Measurements from ENCODE around the gene CHL1. TPM values are rescaled to one million over a fixed set of nuclear protein-coding genes. Genes with fewer than 3 reads are reported as not detected.

The CHL1 gene
- total and polyA plus RNA-seq, 7 donors: 0.43 to 1.9 (median 0.67) TPM

DNA sequence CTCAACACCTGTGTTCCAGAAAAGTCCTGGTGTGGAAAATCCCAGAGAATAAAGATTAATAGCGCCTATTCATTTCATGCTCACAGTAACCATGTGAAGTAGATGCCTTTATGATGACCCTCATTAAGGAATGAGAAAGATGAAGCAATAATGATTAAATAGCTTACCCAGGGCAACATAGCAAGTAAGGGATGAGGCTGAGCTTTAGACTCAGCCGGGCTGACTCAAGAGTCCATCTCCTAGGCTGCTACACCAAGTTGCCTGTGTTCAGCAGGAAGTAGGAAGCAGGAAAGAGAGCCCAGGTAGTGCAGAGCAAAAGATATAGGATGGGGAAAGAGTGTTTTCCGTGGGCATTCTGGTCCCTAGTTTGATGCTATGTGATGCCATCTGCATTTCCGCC, 256.5 kb downstream of the CHL1 start:
- ATAC-seq: no peak
- no peaks in the 10 kb centered on the region for H3K4me1 ChIP-seq
- TF ChIP-seq, protein P1, sequence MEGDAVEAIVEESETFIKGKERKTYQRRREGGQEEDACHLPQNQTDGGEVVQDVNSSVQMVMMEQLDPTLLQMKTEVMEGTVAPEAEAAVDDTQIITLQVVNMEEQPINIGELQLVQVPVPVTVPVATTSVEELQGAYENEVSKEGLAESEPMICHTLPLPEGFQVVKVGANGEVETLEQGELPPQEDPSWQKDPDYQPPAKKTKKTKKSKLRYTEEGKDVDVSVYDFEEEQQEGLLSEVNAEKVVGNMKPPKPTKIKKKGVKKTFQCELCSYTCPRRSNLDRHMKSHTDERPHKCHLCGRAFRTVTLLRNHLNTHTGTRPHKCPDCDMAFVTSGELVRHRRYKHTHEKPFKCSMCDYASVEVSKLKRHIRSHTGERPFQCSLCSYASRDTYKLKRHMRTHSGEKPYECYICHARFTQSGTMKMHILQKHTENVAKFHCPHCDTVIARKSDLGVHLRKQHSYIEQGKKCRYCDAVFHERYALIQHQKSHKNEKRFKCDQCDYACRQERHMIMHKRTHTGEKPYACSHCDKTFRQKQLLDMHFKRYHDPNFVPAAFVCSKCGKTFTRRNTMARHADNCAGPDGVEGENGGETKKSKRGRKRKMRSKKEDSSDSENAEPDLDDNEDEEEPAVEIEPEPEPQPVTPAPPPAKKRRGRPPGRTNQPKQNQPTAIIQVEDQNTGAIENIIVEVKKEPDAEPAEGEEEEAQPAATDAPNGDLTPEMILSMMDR (IDR thresholded peaks at IDR 0.05): no peak
- H3K9me3 ChIP-seq: no peaks in the 10 kb centered on the region
- WGBS, 3 donors: 90 to 91% (median 90%) methylated on average over 4 of the region's 4 CpGs
- intact Hi-C loops (cut with DNase I): no loop called here
- H3K27me3 ChIP-seq (ENCODE audit: insufficient read depth in 3 of 3, low read length in 2 of 3): no peaks in the 10 kb centered on the region
- H3K4me3 ChIP-seq: no peak overlapping the region
- H3K36me3 ChIP-seq (ENCODE audit: insufficient read depth in 1 of 2, low read depth in 1 of 2): no peaks in the 10 kb centered on the region
- no peak overlapping the region for H3K27ac ChIP-seq
- no peak for DNase-seq

DNA sequence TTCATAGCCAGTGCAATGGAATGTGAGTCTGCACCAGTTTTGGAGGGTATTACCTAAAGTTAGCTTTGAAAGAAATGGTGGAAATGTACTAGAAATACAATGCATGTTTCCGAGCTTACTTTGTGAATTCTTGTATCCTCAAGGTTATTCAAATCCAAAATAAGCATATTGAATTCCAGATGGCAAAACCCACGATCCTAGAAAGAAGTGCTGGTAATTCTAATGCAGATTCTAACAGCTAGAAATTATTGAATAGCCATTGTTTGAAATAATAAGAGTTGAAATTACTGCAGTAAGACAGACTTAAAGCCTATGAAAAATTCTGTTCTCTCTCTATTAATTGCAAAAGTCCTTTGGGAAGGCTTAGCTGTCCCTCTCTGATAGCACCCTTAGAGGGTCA, 258.4 kb downstream of the CHL1 start:
- WGBS, 3 donors: 46 to 48% (median 47%) methylated on average over 2 of the region's 2 CpGs
- ATAC-seq: no peak
- no peak for DNase-seq
- intact Hi-C loops (cut with DNase I): no loop called here
- H3K4me3 ChIP-seq: no peak overlapping the region
- H3K27ac ChIP-seq: no peak overlapping the region
- no peaks in the 10 kb centered on the region for H3K36me3 ChIP-seq (ENCODE audit: insufficient read depth in 1 of 2, low read depth in 1 of 2)
- H3K27me3 ChIP-seq (ENCODE audit: insufficient read depth in 3 of 3, low read length in 2 of 3): no peaks in the 10 kb centered on the region
- no peaks in the 10 kb centered on the region for H3K9me3 ChIP-seq
- H3K4me1 ChIP-seq: no peaks in the 10 kb centered on the region
- TF ChIP-seq, protein P1 (IDR thresholded peaks at IDR 0.05): no peak

DNA sequence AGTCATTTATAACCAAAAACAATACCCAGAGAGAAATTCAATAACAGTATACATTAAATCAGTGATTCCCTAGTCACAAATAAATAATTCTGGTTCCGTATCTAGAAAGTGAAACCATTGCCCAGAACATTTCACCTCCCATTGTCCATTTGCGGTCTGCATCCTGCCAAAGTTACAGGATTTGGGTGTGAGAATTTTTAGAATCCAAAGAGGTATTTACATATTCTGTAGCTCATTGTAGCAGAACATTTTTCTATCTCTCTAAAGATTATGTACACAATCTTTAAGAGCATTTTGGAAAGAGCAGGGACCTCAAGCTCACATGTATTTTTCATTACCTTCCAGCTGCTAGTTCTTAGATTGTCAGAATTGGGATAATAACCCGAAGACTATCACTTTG, 261.6 kb downstream of the CHL1 start:
- Histone ChIP-seq H3K27ac (no peak overlapping the region), H3K27me3 (ENCODE audit: insufficient read depth in 3 of 3, low read length in 2 of 3) (no peaks in the 10 kb centered on the region), H3K36me3 (ENCODE audit: insufficient read depth in 1 of 2, low read depth in 1 of 2) (no peaks in the 10 kb centered on the region), H3K4me1 (peaks cover 10% of the 10 kb centered on the region), H3K4me3 (no peak overlapping the region), H3K9me3 (no peaks in the 10 kb centered on the region)
- ATAC-seq (no peak), DNase-seq (no peak)
- 64 to 73% (median 67%) methylated on average over 3 of the region's 3 CpGs for WGBS, 3 donors
- intact Hi-C loops (cut with DNase I): no loop called here
- TF ChIP-seq, protein P1 (IDR thresholded peaks at IDR 0.05): no peak

DNA sequence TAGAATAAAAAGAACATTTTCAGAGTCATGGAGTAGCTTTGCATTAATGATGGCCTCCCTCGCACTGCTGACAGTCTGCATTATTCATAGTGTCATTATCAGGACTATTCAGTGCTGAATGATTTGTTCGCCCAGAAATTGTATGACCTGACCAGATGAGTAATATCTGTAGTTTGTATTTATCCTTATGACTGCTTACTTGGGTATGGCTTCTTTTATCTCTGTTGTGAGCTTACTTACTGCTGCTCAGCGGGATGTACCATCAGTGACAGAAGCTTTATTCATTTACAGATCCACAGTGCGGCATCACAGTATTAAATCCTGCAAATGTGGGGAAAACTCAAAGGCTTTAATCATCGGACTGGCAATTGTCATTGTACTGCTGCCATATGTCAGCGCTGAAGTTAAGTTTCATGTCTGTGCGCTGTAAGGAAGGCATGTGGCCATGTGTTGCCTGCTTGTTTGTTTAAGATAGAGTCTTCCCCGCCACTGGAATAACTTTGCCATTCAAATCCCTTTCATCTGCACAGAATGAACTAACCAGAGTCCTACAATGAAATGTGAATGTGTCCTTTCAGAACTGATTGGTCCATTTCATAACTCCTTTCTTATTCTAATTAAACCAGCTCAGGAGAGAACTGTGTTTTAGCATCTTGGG, 262.2 kb downstream of the CHL1 start:
- WGBS, 3 donors: 75 to 84% (median 84%) methylated on average over 8 of the region's 8 CpGs
- Histone ChIP-seq H3K36me3 (ENCODE audit: insufficient read depth in 1 of 2, low read depth in 1 of 2) (no peaks in the 10 kb centered on the region), H3K27ac (no peak overlapping the region), H3K9me3 (no peaks in the 10 kb centered on the region), H3K4me3 (no peak overlapping the region), H3K27me3 (ENCODE audit: insufficient read depth in 3 of 3, low read length in 2 of 3) (no peaks in the 10 kb centered on the region), H3K4me1 (peaks cover 12% of the 10 kb centered on the region)
- intact Hi-C loops (cut with DNase I): no loop called here
- no peak for ATAC-seq
- DNase-seq: no peak
- TF ChIP-seq, protein P1 (IDR thresholded peaks at IDR 0.05): no peak
